Measurements from ENCODE around the gene PLCB2. TPM values are rescaled to one million over a fixed set of nuclear protein-coding genes. Genes with fewer than 3 reads are reported as not detected.

PLCB2 gene
- total RNA-seq, 1 donor from 2014 or later = 0.56 TPM

DNA sequence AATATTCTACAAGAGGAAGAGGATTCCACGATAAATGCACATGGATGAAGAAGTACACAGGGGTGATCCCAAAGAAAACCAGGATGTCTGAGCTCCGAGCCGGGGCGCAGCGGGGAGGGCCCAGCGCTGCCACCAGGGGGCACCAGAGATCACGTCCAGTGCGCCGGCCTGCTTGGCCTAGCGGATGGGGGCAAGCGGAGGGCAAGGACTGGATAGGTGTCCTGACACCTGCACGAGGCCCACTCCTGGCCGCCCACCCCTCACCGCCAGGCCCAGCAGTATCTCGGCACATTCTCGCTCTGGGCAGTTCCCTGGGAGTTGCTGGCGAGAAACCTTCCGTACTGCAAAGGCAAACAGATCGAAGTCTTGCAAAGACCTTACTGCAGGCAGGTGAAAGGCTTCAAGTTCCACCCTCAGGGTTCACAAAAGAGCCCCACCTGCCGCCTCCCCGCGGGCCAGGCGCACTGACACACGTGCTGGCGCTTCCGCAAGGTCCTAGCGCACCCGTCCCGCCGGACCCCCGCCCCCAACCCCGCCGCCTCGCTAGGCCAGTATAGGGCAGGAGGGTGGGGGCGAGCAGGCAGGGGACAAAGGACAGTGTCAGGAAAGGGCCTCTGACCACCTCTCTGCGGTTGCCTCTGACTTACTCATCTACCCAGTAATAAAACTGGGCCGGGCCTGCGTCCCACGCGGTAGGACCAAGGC is 28.1 kb downstream of the PLCB2 start:
- no peak overlapping the region for H3K27ac Mint-ChIP-seq
- H3K9me3 Mint-ChIP-seq = no peaks in the 10 kb centered on the region
- Histone ChIP-seq H3F3A (ENCODE audit: low read depth) (peaks cover 25% of the 10 kb centered on the region), H3K4me3 (peak overlapping the region; percentile 1), H2AFZ (replicated peaks) (no peak overlapping the region), H3K27me3 (peaks cover 79% of the 10 kb centered on the region), H3K9ac (no peak overlapping the region), H3K4me2 (peak overlapping the region; percentile 68), H3K79me2 (ENCODE audit: low read depth) (no peaks in the 10 kb centered on the region), H4K20me1 (ENCODE audit: low read depth) (peaks cover 23% of the 10 kb centered on the region), H3K27ac (no peak overlapping the region), H3K36me3 (no peaks in the 10 kb centered on the region), H3K4me1 (peaks cover 22% of the 10 kb centered on the region), H3K9me3 (ENCODE audit: low read depth) (no peaks in the 10 kb centered on the region)
- H3K27me3 Mint-ChIP-seq (ENCODE audit: insufficient read depth, low read depth) = peaks cover 54% of the 10 kb centered on the region
- no peaks in the 10 kb centered on the region for H3K36me3 Mint-ChIP-seq
- H3K4me1 Mint-ChIP-seq = peaks cover 45% of the 10 kb centered on the region
- H3K4me3 Mint-ChIP-seq = no peak overlapping the region
- TF ChIP-seq EZH2phosphoT487 (IDR thresholded peaks at IDR 0.05) = peak; percentile 15
- TF ChIP-seq EZH2 (IDR thresholded peaks at IDR 0.05) = no peak
- TF ChIP-seq, protein P1, sequence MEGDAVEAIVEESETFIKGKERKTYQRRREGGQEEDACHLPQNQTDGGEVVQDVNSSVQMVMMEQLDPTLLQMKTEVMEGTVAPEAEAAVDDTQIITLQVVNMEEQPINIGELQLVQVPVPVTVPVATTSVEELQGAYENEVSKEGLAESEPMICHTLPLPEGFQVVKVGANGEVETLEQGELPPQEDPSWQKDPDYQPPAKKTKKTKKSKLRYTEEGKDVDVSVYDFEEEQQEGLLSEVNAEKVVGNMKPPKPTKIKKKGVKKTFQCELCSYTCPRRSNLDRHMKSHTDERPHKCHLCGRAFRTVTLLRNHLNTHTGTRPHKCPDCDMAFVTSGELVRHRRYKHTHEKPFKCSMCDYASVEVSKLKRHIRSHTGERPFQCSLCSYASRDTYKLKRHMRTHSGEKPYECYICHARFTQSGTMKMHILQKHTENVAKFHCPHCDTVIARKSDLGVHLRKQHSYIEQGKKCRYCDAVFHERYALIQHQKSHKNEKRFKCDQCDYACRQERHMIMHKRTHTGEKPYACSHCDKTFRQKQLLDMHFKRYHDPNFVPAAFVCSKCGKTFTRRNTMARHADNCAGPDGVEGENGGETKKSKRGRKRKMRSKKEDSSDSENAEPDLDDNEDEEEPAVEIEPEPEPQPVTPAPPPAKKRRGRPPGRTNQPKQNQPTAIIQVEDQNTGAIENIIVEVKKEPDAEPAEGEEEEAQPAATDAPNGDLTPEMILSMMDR (IDR thresholded peaks at IDR 0.05) = peak; percentile 98
- DNase-seq (ENCODE audit: low spot score) = peak; percentile 84

DNA sequence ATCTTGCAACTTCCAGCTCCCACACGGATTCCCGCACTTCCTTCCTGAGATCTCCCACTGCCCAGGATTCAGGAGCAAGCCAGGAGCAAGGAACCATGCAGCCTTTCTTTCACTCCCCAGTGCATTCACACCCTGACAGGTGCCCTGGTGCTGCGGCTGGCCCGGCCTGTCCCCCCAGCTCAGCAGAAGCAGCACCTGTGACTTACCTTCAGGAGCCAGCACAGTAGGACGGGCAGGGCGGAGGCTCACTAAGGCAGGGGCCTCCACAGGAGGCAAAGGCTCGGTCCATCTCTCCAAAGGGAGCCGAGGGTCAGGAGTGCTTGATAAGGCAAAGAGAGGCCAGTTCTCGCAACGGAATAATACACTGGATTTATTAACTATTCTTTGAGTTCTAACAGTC is 29.7 kb downstream of the PLCB2 start:
- TF ChIP-seq EZH2phosphoT487 (IDR thresholded peaks at IDR 0.05) = no peak
- TF ChIP-seq, protein P1 (IDR thresholded peaks at IDR 0.05) = no peak
- TF ChIP-seq EZH2 (IDR thresholded peaks at IDR 0.05) = no peak
- Histone ChIP-seq H3K9ac (no peak overlapping the region), H3K79me2 (ENCODE audit: low read depth) (no peaks in the 10 kb centered on the region), H3F3A (ENCODE audit: low read depth) (peaks cover 15% of the 10 kb centered on the region), H3K9me3 (ENCODE audit: low read depth) (no peaks in the 10 kb centered on the region), H3K27me3 (peaks cover 63% of the 10 kb centered on the region), H4K20me1 (ENCODE audit: low read depth) (peaks cover 19% of the 10 kb centered on the region), H3K4me1 (peaks cover 22% of the 10 kb centered on the region), H3K36me3 (no peaks in the 10 kb centered on the region), H3K4me2 (no peak overlapping the region), H3K4me3 (no peak overlapping the region), H3K27ac (no peak overlapping the region), H2AFZ (replicated peaks) (no peak overlapping the region)
- H3K4me3 Mint-ChIP-seq = no peak overlapping the region
- H3K4me1 Mint-ChIP-seq = peaks cover 40% of the 10 kb centered on the region
- no peak overlapping the region for H3K27ac Mint-ChIP-seq
- H3K27me3 Mint-ChIP-seq (ENCODE audit: insufficient read depth, low read depth) = peaks cover 44% of the 10 kb centered on the region
- DNase-seq (ENCODE audit: low spot score) = no peak
- no peaks in the 10 kb centered on the region for H3K36me3 Mint-ChIP-seq
- H3K9me3 Mint-ChIP-seq = no peaks in the 10 kb centered on the region

DNA sequence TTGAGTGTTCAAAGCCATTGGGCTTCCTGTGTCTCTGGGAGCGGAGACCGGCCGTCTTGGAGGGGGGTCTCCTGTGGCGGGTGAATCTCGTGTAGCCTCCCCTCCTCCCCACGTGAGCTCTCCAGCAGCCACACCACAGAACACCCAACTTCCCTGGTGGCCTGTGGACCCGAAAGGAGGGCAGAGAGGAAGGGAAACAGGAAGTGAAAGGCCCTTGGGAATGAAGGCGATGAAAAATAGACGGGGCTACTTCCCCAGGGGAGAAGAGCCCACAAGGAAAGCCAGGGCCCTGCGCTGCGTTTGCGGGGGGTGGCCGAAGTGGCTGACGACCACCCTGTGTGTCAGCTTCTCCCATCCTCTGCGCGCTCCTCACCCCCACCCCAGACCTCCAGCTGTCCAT is 30.3 kb downstream of the PLCB2 start:
- no peak overlapping the region for H3K4me3 ChIP-seq
- no peaks in the 10 kb centered on the region for H3K36me3 Mint-ChIP-seq
- H3K27me3 Mint-ChIP-seq (ENCODE audit: insufficient read depth, low read depth) = peaks cover 39% of the 10 kb centered on the region
- no peak overlapping the region for H3K9ac ChIP-seq
- peaks cover 18% of the 10 kb centered on the region for H3K4me1 ChIP-seq
- peaks cover 40% of the 10 kb centered on the region for H3K4me1 Mint-ChIP-seq
- no peaks in the 10 kb centered on the region for H3K9me3 Mint-ChIP-seq
- no peak for TF ChIP-seq EZH2phosphoT487 (IDR thresholded peaks at IDR 0.05)
- TF ChIP-seq, protein P1 (IDR thresholded peaks at IDR 0.05) = no peak
- TF ChIP-seq EZH2 (IDR thresholded peaks at IDR 0.05) = no peak
- H3K27ac Mint-ChIP-seq = no peak overlapping the region
- peaks cover 57% of the 10 kb centered on the region for H3K27me3 ChIP-seq
- no peak overlapping the region for H3K4me2 ChIP-seq
- H3K79me2 ChIP-seq (ENCODE audit: low read depth) = no peaks in the 10 kb centered on the region
- H4K20me1 ChIP-seq (ENCODE audit: low read depth) = peaks cover 19% of the 10 kb centered on the region
- no peak overlapping the region for H2AFZ ChIP-seq (replicated peaks)
- no peaks in the 10 kb centered on the region for H3K9me3 ChIP-seq (ENCODE audit: low read depth)
- no peak for DNase-seq (ENCODE audit: low spot score)
- no peak overlapping the region for H3K27ac ChIP-seq
- no peak overlapping the region for H3K4me3 Mint-ChIP-seq
- no peaks in the 10 kb centered on the region for H3K36me3 ChIP-seq
- H3F3A ChIP-seq (ENCODE audit: low read depth) = peaks cover 15% of the 10 kb centered on the region

Data from neural progenitor cell (in vitro differentiated cells).